Breast epithelium (tissue), 3 donors: ENCODE measurements around the gene HOPX.

ENCODE experiments used
- POLR2A ChIP-seq: fragments of 450-650 bp; IDR thresholded peaks from one replicate; pipeline ENCODE4 v1.6.1; 2016; ENCODE audit warnings: antibody characterized with exemption, mild to moderate bottlenecking, moderate library complexity
- POLR2AphosphoS5 ChIP-seq, 3 donors: sonication (generic); formaldehyde crosslinking; IDR thresholded peaks; one replicate each; pipeline ENCODE4 v1.6.1; 2017; ENCODE audit warnings: antibody characterized with exemption in 3 of 3
- TF ChIP-seq, protein P1 (sequence below), 3 donors: fragments of 450-650 bp; IDR thresholded peaks; one replicate each; pipeline ENCODE4 v1.5.1; 2016 to 2017; ENCODE audit warnings: antibody characterized with exemption in 3 of 3, mild to moderate bottlenecking in 3 of 3, moderate library complexity in 3 of 3

DNA sequence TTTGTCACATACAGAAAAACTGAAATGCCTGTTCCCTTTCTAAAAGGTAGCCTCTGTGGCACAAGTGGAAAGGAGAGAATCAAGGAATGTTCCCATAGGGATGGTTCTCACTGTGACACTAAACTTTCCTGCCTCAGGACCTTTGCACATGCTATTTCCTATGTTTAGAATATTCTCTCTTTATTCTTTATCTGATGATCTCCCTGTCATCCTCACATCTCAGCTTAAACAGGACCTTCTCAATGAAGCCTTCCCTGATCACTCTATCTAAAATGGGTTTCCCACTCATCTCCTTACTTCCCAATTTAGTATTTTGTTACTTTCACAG lies 32.3 kb downstream of the HOPX start:
- TF ChIP-seq, protein P1, sequence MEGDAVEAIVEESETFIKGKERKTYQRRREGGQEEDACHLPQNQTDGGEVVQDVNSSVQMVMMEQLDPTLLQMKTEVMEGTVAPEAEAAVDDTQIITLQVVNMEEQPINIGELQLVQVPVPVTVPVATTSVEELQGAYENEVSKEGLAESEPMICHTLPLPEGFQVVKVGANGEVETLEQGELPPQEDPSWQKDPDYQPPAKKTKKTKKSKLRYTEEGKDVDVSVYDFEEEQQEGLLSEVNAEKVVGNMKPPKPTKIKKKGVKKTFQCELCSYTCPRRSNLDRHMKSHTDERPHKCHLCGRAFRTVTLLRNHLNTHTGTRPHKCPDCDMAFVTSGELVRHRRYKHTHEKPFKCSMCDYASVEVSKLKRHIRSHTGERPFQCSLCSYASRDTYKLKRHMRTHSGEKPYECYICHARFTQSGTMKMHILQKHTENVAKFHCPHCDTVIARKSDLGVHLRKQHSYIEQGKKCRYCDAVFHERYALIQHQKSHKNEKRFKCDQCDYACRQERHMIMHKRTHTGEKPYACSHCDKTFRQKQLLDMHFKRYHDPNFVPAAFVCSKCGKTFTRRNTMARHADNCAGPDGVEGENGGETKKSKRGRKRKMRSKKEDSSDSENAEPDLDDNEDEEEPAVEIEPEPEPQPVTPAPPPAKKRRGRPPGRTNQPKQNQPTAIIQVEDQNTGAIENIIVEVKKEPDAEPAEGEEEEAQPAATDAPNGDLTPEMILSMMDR (IDR thresholded peaks at IDR 0.05): no peak
- TF ChIP-seq POLR2A (no peak), POLR2AphosphoS5 (IDR thresholded peaks at IDR 0.05) (no peak)
